ENCODE measurements around the gene ANKAR.
"Not testable (repeated sequence)": the region's sequence is repeated elsewhere in the genome, so short reads cannot be mapped to it uniquely, and the experiment has no call there.

ANKAR gene, protein sequence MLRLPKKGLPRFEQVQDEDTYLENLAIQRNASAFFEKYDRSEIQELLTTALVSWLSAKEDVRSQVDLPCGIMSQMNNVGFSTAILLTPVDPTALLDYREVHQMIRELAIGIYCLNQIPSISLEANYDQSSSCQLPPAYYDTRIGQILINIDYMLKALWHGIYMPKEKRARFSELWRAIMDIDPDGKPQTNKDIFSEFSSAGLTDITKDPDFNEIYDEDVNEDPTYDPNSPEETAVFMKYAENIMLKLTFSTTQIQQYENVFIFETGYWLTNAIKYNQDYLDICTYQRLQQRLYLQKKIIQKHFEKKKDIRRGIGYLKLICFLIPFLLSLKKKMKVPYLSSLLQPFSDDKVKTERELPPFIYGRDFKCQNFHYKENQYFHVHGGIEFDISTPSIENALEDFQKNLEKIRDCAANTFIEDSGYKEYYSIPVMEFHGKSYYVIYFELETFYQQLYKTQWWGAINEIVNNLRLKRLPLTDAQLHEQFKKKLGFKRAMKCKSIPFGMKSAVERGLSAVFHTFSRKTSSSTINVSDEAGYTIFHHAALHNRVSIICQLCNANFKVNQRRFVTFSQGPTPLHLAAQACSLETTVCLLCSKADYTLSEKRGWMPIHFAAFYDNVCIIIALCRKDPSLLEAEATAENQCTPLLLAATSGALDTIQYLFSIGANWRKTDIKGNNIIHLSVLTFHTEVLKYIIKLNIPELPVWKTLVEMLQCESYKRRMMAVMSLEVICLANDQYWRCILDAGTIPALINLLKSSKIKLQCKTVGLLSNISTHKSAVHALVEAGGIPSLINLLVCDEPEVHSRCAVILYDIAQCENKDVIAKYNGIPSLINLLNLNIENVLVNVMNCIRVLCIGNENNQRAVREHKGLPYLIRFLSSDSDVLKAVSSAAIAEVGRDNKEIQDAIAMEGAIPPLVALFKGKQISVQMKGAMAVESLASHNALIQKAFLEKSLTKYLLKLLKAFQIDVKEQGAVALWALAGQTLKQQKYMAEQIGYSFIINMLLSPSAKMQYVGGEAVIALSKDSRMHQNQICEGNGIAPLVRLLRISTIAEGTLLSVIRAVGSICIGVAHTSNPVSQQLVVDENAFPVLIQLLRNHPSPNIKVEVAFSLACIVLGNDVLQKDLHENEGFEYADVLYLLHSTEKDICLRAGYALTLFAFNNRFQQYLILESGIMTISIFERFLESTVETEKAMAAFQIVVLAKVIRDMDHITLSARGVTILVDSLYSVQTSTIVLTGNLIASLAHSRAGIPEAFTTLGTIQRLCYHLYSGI (N-terminal part only)

DNA sequence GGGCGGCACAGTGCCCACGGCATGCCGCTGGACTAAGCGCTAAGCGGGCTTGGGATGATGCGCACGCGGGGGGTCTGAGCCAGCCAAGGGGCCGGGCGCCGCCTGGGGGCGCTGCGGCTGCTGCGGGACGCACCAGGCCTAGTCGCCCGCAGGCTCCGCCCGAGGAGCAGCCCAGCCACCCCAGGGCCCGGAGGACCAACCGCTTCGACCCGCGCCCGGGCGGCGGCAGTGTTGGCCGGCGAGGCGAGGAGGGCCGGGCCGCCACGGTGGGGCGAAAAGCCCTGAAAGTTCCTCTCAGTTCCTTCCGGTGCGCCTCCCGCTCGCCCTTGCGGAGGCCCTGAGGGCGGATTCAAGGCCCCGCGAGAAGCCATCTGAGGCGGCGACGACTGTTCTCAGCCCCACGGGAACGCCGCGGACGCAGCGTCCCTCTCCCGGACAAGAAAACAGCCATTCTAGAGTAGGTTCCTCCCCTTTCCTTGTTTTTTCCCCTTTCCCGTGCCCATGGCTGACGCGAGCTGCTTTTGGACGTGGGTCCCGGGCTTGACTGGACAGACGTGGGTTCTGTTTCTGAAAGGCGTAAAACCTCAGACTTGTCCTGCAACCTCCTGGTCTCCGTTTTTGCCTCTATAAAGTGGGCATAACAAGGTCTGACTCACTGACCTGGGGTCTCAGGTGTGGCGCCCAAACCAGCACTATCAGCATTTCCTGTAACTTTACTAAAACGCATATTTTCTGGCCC is at the start of gene ANKAR:
Gene ANKAR, plus strand, starts transcription at position 297 of the 739 bp plus-strand sequence. CDS start 1,821 bp downstream, outside the sequence.
- DNase-seq, result peak; percentile 60 to 93 (median 80)

- no peak for DNase-seq
Measured at GRCh38 chr2:189625636-189626035, 48.8 kb upstream of the ANKAR start.

DNA sequence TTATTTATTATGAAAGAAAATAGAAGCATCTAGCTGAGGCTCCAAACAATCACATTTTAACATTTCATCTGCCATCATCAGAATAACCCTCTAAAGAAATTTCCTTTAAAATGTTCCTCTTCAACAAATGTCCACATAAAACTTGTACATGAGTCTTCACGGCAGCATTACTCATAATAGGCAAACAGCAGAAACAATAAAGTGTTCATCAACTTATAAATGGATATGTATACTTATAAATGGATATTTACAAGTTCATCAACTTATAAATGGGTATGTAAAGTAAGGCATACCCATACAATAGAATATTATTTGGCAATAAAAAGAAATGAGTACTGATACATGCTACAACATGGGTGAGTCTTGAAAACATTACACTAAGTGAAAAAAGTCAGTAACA is 46.7 kb upstream of the ANKAR start:
- no peak for DNase-seq

DNA sequence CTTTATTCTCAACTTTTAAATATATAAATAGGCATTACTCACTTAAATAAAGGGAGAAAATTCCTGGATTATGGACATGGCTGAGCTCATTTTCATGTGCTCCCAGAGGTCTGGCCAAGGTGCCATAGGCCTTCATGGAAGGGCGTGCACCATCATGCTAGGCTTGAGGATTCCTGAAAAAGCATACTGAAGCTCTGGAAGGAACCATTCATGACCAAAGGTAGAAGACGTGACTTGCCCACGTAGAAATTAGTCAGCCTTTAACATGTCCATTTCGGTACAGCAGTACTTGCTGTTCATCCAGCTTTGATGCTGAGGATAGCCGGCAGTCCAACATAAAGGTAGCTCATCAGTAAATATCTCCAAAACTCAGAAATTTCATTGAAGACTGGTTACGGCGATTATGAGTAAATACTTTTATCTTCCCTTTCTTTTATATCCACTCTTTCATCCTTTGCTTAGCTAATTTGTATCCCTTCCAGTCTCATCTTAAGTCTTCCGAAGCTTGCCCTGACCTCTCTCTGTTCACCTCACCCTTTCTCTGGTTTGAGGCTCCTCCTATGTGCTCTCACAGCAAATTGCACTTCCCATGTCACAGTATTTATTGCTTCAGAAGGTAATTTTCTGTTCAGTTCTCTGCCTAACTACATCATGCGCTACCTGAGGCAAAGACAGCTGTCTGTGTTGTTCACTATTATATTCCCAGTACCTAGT is 45.5 kb upstream of the ANKAR start:
- DNase-seq, result no peak

- no peak for DNase-seq
Measured at GRCh38 chr2:189629531-189630453, 44.7 kb upstream of the ANKAR start.

DNA sequence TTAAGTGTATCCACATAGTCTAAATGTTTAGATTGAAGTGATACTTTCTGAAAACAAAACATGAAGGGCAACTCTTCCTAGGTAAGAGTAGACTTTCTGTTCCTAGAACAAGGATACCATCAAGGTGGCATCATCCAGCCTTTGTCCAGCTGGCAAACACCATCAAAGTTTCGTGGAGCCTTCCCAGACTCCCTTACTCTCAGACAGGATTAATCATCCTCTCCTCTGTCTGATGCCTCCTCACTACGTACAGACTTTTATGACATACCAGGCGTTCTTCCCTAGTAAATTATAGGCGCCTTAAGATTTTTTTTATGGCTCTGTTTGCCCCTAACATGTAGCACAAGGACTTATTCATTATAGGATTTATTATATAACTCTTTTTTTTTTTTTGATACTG is 42.6 kb upstream of the ANKAR start:
- no peak for DNase-seq

DNA sequence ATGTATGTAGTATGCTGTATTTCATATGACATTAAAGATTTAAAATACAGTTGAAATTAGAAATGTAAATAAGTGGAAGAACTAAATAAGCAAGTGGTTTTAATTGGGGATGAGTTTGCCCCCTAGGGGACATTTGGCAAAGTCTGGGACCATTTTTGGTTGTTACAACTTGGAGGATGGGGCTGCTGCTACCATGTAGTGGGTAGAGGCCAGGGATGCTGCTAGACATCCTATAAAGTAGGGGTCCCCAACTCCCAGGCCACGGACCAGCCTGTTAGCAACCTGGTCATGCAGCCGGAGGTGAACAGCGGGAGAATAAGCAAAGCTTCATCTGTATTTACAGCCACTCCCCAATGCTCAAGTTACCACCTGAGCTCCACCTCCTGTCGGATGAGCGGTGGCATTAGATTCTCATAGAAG is 41.1 kb upstream of the ANKAR start:
- peak in 3 of 6 experiments; percentile 14 to 24 (median 18) for DNase-seq

DNA sequence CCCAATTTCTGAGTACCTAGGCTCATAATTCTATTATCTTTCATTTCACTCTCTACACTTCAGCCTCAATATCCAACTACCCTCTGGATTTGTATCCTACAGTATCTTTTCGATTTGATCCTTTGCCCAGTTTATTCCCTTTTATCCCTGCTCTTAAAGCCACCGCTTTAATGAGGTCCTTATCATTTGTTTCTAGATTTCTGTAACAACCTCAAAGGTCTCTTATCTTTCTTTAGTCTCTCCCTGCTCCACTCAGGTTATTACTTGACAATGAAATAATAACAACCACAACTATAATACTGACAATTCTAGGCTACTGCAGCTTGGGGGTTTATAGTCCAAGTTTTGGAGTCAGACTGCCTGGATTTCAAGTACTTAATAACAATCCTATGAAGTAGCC is 39.1 kb upstream of the ANKAR start:
- no peak for DNase-seq

GRCh38 chr2:189638301-189639006 is 36.0 kb upstream of the ANKAR start:
- no peak for DNase-seq

DNA sequence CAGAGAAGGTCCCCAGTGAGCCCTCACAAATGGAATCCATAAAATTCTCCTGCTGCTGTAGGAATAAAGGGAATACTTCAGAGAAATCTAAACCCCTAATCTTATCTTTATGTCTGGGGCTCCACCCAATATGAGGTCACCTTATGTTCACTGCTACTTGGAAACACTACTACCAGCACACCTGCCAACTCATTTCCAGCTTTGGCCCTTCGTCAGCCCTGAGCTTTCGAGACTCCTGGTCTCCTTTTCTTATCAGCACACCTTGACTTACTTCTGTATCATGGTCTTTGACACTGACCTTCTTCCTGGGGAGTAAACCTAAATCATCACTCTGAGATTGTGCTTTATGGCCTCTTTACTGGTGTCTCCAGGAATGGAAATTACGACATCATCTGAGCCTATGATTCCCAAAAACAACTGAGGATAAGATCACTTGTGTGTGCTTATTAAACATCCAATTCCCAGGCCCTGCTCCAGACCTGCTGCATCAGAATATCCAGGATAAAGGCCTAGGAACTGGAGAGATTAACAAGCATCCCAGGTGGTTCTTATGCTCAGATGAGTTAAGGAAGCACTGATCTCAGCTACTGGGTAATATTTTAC is 35.4 kb upstream of the ANKAR start:
- DNase-seq, result no peak

DNA sequence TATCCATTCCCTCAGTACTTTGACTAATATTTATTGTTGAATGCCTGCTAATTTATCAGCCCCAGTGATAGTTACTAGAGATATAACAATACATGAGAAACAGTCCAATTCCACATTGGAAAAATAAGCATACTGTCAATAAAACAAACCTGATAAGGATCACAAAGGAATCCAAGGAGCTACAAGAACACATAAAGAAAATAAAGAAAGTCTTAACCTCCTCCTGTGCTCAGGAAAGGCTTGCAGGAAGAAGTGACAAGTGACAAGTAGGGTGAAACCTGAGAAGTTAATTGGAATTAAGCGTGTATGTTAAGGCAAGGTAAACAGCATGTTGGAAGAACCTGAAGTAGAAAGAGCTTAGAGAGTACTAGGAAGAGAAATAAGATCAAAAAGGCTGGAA is 33.5 kb upstream of the ANKAR start:
- DNase-seq, result no peak

DNA sequence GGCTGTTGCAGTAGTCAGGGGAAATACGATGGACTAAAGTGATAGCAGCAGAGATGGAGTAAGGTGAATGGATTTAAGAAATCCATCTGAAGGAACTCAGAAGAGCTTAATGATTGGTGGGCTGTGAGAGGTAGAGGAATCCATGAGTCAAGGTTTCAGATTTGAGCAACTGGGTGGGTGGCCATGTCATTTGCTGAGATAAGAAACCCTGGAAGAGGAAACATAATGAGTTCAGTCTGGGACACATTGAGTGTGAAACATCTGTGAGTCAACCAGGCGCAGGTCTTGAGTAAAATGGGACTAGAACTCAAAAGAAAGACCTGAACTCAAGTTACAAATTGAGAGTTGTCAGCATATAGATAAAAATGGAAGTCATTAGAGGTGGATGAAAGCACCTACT is 32.9 kb upstream of the ANKAR start:
- DNase-seq, result no peak

DNA sequence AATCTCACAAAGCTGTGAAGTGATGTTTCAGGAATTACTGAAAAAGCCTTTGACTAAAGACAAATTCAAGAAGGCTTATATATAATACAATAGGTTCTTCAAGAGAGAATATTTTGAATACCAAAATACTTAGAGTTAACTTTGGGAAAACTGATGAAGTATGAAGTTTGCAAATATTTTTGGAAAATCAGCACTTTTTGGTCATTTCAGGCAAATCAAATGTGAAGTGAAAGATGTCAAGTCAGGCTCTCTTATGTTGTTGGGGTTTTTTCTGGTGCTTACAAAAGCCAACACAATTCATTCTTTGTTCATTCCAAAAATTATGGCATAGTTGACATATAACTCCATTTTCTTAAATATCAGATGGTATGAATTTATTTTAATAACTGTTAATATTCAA is 27.9 kb upstream of the ANKAR start:
- DNase-seq, result no peak

DNA sequence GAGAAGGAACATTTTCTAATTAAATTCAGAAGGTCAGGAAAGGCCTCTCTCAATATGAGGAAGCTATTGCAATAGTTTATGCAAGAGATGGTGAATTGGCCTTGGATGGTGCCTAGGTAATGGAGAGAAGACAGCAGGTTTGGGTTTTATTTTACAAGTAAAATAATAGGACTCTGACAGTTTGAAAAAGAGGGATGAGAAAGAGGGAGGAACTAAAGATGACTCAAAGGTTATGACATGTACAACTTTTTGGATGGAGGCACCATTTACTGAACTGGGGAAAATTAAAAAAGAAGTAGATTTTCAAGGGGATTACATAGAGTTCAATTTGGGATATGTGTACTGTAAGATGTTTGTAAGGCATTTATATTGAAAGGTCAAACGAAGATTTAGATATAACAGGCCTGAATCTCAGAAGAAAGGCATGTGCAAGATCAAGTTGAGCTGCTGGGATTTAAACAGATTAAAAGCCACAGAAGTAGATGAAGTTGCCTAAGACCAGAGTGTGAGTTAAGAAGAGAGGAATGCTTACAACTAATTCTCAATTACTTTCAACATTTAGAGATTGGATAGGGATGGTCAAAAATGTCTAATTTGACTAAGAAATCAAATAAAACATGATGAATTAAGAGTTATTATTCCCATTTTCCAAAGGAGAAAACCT is 25.5 kb upstream of the ANKAR start:
- DNase-seq, result no peak

DNA sequence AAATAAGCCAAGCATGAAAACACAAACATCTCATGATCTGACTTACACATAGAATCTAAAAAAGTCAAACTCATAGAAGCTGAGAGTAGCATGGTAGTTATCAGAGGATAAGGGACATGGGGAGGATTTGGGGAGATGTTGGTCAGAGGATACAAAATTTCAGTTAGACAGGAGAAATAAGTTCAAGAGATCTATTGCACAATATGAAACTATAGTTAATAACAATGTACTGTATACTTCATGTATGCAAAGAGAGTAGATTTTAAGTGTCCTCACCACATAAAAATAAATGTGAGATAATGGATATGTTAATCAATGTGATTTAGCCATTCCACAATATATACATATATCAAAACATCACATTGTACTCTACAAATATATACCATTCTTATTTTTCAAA is 23.2 kb upstream of the ANKAR start:
- DNase-seq, result no peak

DNA sequence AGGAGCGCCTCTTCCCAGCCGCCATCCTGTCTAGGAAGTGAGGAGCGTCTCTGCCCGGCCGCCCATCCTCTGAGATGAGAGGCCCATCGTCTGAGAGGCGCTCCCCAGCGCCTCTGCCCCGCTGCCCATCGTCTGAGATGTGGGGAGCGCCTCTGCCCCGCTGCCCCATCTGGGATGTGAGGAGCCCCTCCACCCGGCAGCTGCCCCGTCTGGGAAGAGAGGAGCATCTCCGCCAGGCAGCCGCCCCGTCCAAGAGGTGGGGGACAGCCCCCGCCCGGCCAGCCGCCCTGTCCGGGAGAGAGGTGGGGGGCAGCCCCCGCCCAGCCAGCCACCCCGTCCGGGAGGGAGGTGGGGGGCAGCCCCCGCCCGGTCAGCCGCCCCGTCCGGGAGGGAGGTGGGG is 21.0 kb upstream of the ANKAR start:
- not testable (repeated sequence) for DNase-seq

DNA sequence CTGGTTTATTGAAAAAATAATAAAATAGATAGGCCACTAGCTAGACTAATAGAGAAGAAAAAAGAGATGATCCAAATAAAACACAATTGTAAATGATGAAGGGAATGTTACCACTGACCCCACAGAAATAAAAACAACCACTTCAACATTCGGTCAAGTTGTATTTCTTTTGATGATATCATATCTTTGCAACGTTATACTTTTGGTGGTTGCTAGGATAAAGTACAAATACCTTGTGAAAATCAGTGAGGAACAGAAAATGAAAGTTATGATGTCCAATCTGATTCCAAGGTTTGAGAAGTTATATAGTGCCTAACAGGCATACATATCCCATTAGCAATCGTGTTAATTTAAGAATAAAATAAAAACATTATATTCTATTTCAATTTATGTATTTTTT is 19.8 kb upstream of the ANKAR start:
- no peak for DNase-seq

DNA sequence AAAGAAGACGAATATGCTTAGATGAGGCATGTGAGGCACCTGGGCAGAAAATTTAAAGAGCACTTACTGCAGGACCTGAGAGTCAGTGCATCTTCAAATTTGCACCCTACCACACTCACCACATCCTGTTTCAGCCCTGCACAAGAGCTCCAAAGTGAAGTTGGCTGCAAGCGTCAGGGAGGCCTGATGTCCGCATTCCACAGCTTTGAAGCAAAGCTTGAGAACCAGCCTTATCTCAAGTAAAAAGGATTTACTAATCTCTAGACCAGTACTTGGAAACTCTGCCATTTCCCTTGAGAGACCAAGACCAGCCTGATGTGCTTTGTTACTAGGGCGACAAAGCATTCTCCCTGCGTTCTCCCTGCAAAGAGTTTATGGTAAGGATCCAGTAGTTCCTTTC is 16.6 kb upstream of the ANKAR start:
- DNase-seq, result peak in 5 of 6 experiments; percentile 7 to 64 (median 39)
